Activated CD4-positive, alpha-beta T cell treated with anti-CD3 and anti-CD28 coated beads for 4 hours (primary cell): ENCODE data around the gene SH3GLB2.
"Not testable (repeated sequence)": the region's sequence is repeated elsewhere in the genome, so short reads cannot be mapped to it uniquely, and the experiment has no call there.

ENCODE experiments used
- DNase-seq, 2 donors: peaks; one replicate each; pipeline ENCODE4 v3.0.0-alpha.2; 2020

The SH3GLB2 gene

DNA sequence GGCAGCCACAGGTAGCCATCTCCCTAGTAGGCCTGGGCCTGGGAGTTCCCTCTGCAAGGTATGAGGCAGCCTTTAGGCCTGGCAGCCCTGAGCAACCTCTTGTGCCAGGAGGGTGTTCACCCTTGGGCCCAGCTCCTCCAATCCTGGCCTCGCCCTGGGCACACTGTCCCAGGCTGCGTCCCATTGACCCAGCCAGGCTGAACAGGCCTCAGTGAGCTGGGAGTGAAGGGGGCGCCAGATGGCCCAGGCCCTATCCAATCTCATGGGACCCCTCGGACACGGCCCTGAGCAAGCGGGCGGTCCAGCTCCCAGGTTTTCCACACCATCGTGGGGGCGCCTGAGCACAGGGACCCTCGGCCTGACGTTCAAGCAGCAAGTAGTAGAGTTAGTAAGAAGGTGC is 14.5 kb downstream of the SH3GLB2 start:
- no peak for DNase-seq

- DNase-seq: no peak
Observed at GRCh38 chr9:129012893-129013448, 15.2 kb downstream of the SH3GLB2 start.

DNA sequence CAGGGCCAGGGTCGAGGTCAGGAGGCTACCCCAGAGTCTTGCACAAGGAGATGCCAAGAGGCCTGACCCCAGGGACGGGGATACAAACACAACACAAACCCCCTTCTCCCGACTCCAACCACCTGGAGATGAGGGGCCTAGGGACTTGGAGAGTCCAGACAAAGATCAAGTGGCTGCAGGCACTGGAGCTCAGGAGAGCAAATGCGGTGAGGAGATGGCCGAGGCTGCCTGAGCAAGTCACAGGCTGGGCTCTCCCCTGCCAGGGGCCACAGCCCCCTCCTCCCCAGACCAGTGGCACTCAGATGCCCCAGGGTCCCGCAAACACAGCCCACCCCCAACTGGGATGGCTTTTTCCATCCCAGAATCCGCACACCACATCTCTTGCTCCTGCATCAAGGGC is 15.8 kb downstream of the SH3GLB2 start:
- DNase-seq: no peak

DNA sequence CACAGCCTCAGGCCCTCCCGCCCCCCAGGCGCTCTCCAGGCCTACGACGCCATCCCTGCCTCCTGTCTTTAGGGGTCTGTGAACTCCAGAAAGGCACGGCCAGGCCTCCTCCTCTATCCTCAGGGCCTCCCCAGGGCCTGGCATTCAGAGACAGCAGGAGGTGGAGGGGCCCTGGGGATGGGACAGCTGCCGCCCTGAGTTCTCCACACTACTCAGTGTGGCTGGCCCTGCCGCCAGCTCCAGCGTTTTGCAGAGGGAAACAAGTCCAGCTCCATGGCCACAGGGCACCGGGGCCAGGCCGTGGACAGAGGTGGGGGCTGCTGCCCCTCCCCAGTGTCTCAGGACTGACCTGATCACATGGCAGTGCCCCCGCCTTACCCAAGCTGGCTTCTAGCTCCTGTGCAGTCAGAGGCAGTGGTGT is 16.4 kb downstream of the SH3GLB2 start:
- no peak for DNase-seq

GRCh38 chr9:129011170-129011569 is 17.0 kb downstream of the SH3GLB2 start:
- DNase-seq: no peak

DNA sequence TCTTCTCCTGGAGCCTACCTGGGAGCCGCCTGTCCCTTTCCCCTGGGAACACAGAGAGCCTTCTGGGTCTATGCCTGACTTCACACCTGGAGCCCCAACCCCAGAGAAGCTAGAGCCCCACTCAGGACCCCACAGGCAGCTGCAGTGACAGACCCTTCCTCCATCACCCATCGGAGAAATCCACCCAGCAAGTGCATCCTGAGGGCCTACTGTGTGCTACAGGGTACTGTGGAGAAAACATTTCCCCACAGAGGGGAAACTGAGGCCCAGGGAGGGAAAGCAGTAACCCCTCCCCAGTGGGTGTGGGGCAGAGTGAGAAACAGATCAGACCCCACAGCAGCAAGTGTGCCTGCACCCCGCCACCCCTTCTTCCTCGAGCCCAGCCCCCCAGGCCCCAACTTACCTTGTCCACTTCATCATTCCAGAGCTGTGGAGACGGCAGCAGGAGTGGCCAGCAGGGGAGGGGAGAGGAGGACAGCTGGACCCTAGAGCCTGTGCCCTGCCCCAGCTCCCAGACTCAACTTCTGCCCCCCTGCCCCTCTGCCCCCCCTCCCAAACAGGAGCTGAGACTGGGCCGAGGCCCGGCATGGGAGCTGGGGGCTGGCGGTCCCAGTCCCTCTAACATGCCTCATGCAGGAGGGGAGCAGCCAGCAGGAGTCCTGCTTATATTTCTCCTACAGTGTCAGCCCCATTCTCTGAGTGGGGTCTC is 17.7 kb downstream of the SH3GLB2 start:
- no peak for DNase-seq

- DNase-seq: no peak
Observed at GRCh38 chr9:129009584-129010141, 18.5 kb downstream of the SH3GLB2 start.

DNA sequence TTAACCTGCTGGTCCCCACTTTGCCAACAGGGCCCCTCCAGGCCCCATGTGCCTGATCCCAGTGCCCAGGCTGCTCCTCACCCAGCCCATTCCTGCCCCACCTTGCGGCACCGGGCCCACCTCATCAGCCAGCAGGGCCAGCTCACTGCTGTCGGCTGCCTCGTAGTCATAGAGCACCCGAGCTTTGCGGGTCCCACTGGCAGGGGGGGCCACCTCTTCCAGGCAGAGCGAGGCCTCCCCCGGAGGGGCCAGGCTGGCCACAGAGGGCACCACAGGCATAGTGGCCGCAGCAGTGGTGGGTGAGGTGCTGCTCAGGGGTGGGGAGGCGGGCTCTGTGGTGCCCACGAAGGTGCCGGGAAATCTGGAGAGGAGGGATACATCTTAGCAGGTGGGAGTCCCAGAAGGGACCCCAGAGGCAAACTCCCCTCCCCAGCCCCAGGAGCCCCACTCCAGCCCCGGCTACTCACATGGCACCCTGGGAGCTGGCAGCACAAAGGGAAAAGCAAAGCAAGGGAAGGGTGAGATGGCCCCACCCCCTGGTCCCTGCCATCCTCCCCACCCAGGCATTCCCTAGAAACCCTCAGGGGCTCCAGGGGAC is 19.0 kb downstream of the SH3GLB2 start:
- DNase-seq: no peak

- DNase-seq: no peak
Observed at GRCh38 chr9:129008469-129008965, 19.6 kb downstream of the SH3GLB2 start.

DNA sequence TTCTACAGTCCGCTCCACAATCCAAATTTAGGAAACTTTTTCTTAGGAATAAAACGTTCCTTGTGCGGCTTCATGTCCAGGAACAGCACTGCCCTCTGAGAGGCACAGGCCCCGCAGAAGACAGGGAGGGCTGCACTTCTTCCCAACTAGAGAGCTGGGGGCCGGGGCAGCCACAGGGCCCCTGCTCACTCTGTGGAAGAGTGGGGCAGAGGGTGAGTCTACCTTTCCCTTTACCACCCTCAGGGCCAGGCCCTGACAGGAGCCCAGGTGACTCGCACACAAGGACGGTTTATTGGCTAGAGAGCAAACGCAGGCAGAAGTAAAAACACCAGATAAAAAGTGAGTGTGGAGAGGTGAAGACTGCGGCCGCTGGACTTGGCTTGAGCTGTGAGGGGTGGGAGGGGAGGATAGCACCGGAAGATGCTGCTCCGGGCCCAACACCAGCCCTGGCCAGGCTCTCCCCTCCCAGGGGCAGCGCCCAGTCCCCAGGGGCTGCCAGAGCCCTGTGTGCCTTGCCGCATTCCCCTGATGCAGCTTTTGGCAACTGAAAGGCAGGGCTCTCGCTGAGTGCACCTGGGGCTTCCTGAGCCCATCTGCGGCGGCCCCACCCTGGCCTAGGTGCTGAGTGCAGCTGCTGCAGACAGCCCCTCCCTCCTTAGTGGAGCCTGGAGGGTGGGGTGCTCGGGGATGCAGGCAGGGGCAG is 20.2 kb downstream of the SH3GLB2 start:
- DNase-seq: no peak

GRCh38 chr9:129007035-129007765 is 20.9 kb downstream of the SH3GLB2 start:
- no peak for DNase-seq

DNA sequence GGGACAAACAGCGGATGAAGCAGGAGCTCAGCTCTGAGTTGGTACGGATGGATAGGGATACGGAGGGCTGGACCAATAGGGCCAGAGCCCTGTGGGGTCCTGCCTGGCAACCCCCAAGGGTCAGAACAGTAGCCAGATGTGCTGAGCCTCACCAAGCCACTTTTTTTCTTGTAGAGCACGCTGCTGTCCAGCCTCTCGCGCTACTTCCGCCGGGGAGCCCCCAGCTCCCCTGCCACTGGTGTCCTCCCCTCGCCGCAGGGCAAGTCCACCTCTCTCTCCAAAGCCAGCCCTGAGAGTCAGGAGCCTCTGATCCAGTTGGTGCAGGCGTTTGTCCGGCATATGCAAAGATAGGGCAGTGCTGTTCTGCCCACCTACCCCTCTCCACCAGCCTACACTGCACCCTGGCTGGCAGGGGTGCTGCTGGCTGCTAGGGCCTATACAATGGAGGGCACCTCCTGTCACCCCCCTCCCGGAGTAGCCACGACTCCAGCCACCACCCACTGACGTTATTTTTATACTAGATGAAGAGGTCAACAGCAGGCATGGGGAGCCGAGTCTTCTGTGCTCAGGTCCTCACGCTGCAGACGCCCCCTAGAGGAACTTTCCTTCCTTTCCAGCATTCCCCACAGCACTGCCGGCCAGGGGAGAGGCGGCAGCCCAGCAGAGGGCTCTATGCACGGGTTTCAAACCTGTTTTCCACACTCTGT is 21.6 kb downstream of the SH3GLB2 start:
- DNase-seq: peak; percentile 33 to 50

- no peak for DNase-seq
Observed at GRCh38 chr9:129005336-129005997, 22.7 kb downstream of the SH3GLB2 start.

GRCh38 chr9:129004173-129004572 is 24.0 kb downstream of the SH3GLB2 start:
- not testable (repeated sequence) for DNase-seq

- DNase-seq: no peak
Observed at GRCh38 chr9:129002992-129003391, 25.1 kb downstream of the SH3GLB2 start.

DNA sequence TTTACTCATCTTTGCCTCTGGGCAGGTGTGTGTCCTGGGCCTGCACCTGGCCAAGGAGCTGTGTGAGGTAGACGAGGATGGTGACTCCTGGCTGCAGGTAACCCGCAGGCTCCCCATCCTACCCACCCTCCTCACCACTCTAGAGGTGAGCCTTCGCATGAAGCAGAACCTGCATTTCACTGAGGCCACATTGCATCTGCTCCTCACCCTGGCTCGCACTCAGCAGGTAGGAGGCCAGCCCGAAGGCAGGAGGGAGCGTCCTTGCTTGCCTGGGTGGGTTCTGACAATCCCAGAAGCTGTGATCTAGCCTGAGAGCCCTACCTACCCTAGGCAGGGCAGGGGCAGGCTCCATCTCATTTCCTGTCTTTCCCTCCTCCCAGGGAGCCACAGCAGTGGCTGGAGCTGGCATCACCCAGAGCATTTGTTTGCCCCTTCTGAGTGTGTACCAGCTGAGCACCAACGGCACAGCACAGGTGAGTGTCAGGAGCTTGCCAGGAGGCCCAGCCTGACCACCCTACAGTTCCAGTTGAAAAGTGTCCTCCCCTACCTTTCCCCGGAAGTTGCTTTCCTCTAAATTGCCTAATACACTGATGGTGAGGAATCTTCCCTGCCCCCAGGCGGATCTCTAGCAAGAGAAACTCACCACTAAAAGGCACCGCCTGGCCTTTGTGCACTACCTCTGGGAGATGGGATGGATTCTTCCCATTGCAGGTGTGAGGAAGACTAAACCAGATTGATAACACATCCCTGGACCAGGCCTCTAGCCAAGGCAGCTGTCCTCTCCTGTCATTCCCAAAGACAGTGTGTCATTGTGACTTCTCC is 26.4 kb downstream of the SH3GLB2 start:
- no peak for DNase-seq

DNA sequence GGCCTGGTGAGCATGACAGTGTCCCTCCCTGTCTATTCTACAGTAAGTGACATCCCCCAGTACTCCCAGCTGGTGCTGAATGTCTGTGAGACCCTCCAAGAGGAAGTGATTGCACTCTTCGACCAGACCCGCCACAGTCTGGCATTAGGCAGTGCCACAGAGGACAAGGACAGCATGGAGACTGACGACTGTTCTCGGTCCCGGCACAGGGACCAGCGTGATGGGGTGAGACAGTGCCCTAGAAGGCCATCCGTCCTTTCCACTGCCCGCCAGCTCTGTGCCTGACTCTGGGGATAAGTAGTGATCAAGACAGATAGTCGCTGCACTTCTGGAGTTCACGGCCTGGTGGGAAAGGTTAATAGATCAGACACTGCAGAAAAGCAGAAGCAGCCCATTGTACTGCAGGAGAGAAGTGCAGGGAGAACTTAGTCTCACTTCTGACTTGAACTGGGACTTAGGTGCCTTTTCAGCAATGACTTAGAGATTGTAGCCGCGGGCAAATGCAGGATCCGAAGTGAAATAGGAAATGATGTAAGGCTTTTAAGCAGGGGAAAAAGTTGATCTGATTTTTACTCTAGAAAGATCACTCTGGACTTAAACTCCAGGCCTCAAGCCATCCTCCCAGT is 28.4 kb downstream of the SH3GLB2 start:
- DNase-seq: no peak

DNA sequence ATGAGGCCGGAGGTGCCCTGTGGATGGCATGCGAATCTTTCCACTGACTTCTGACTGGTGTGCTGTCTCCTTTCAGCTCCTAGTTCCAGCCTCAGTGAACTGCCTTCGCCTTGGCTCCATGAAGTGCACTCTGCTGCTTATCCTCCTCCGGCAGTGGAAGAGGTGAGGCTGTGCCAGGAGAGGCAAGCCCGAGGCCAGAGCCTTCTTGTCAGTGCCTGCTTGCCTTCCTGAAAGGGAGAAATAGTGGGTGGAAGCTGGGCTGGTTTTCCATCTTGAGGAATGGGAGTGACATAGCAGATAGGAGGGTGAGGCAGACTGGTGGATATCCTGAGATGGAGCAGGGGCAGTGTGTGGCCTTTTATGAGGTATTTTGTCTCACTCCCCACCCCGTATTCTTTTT is 29.7 kb downstream of the SH3GLB2 start:
- no peak for DNase-seq

GRCh38 chr9:128995791-128996190 is 32.3 kb downstream of the SH3GLB2 start:
- DNase-seq: no peak

GRCh38 chr9:128992995-128993394 is 35.1 kb downstream of the SH3GLB2 start:
- DNase-seq: no peak
